ENCODE measurements around the gene BAG3. TPM values are rescaled to one million over a fixed set of nuclear protein-coding genes. Genes with fewer than 3 reads are reported as not detected.
"Not testable (repeated sequence)": the region's sequence is repeated elsewhere in the genome, so short reads cannot be mapped to it uniquely, and the experiment has no call there.

BAG3 gene
- polyA plus RNA-seq, 1 donor, result 47.0 TPM

- DNase-seq, result no peak
These were observed 43.4 kb downstream of the BAG3 start for GRCh38 chr10:119694608-119695007.

DNA sequence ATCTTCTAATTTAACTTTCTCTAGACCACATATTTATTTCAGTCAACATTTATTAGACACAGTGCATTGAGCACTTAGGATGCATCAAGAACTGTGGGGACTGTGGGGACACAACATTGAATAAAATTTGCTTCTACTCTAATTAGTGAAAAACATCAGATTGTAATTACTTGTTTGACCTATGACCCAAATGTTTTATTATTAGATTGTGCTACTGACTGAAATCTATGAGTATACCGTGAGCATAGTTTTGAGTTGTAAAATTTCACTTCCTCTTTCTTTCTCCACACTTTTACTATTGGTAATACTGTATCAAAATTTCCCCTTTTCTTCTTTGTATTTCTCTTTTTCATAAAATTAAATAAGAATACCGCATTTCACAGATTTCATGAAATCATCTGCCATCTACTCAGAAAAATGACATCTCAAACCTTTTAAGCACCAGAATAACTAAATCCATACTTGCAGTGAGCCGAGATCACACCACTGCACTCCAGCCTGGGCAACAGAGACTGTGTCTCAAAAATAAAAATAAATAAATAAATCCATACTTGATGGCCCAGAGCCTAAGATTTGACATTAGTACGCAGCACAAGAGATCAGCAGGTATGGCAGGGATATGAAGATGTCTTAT lies 49.3 kb downstream of the BAG3 start:
- DNase-seq, result no peak

DNA sequence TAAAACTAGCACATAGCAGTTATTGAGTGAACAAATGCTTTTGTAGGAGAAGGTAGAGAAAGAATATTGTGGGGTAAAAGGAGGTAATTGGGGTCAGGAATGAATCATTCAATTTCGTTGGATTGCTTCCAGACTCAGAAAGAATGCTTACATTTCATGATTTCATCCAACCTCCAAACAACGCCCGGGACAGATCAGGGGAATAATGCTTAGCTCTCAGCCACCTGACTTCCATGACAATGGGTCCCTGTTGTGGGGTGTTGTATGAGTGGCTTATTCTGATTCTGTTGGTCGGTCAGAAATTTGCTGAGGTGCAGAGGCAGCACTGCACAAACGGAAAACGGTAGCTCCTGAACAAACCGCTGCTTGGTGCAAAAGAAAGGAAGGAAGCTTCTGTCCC lies 50.7 kb downstream of the BAG3 start:
- DNase-seq, result no peak

GRCh38 chr10:119702583-119702982 lies 51.4 kb downstream of the BAG3 start:
- no peak for DNase-seq

GRCh38 chr10:119703903-119704508 lies 52.8 kb downstream of the BAG3 start:
- DNase-seq, result no peak

DNA sequence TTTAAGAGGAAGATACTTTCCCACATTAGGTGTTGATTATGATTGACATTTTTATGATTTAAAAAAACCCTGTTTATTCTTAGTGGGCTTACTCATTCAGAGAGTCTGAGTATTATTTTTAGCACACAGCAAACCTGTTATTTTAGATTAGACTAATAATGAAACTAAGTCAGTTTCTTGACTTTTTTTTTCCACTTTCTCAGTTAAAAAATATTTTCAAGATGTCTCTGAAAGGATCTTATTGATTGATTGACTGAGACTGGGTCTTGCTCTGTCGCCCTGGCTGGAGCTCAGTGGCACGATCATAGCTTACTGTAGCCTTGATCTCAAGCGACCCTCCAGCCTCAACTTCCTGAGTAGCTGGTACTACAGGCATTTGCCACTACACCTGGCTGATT lies 54.3 kb downstream of the BAG3 start:
- DNase-seq, result no peak

DNA sequence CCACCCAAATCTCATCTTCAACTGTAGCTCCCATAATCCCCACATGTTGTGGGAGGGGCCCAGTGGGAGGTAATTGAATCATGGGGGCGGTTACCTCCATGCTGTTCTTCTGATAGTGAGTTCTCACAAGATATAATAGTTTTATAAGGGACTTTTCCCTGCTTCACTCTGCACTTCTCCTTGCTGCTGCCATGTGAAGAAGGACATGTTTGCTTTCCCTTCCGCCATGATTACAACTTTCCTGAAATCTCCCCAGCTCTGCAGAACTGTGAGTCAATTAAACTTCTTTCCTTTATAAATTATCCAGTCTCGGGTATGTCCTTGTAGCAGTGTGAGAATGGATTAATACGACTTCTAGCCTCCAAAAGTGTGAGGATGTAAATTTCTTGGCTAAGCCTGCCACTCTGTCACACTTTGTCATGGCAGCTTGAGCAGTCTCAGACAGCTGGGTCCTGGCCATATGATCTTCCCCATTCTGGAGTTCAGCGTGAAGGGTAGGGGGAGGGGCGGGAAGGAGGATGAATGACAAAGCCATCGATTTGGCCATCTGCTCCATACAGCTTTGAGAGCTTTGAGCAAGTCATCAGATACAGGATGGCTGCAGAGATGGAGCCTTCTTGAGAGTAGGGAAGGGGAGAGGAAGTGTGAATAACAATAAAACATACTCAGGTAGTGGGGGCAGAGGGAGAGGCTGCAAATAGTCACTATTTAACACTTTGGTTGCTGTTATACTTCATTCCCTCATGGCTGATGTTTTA lies 55.5 kb downstream of the BAG3 start:
- DNase-seq, result no peak

- not testable (repeated sequence) for DNase-seq
These were observed 56.2 kb downstream of the BAG3 start for GRCh38 chr10:119707331-119707730.

DNA sequence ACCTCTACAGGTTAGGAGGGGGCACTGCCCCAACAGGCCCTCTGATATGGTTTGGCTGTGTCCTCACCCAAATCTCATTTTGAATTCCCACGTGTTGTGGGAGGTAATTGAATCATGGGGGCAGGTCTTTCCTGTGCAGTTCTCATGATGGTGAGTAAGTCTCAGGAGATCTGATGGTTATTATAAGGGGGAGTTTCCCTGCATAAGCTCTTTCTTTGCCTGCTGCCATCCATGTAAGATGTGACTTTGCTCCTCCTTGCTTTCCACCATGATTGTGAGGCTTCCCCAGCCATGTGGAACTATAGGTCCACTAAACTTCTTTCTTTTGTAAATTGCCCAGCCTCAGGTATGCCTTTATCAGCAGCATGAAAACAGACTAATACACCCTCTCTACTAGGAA lies 59.8 kb downstream of the BAG3 start:
- DNase-seq, result not testable (repeated sequence)

- DNase-seq, result no peak
These were observed 62.7 kb downstream of the BAG3 start for GRCh38 chr10:119713744-119714483.

DNA sequence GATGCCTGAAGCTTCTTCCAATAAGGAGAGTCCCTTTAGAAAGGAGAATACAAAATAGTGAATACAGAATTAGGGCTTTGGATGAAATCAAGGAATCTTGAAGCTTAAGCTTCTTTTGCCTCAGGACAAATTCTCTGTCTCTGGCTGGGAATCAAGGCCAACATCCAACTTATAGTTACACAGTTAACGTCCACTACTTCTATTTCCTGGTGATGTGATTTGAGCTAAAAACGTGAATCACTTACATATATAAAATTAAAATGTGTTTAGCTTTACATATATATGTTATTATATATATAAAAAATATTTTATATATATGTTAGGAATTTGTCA lies 63.3 kb downstream of the BAG3 start:
- DNase-seq, result no peak

DNA sequence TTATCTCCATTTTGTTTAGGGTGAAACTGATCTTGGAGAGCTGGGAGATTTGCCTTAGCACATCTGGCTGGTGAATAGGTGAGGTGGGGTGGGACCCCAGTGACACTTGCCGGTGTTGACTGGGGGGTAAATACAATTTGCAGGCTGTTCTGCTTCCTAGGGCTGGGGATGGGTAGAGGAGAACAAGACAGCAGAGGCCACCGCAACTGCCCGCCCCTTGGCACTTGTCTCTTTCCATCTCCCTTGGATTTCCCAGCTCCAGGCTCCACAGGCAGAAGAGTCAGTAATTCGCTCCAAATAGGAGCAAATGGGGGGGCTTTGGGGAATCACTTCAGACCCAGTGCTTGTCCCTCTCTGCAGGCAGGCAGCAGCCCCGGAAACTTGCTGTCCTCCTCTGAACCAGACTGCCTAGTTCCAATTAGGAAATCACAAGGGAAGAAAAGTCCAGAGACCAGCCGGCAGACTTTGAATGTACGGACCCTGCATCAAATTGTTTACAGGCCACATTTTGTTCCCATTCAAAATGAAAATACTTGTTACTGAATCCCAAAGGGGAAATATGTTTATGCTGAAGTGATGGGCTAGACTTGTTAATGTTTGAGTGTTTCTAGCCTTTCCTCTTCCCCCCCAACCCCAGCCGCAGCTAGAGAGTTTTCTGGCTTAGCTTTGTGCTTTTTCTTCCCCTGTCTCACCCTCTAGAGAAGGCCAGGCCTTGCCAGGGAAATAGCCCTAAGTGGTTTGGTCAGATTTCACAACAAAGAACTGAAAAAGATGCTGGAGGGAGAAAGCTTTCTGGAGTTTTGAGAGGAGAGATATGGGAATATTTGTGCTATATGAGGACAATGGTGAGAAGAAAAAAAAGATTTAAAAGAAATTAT lies 64.7 kb downstream of the BAG3 start:
- DNase-seq, result no peak

- no peak for DNase-seq
These were observed 72.0 kb downstream of the BAG3 start for GRCh38 chr10:119723161-119723560.

DNA sequence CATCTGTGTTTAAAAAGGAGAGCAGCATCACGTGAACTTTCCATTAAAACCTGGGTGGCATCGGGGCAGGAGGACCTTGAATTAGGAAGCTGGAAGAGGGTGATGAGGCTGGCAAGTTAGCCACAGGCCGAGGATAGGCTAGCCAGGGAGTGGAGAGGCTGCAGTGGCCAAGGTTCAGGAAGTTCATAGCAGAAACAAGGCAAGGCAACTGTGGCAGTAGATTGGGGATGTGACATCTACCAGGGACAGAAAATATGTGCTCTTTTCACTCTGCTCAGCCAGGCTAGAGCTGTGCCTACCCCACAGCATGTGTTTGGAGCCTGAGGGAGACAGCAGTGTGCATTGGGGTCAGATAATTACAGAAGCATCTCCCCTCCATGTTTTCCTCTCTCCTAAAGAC lies 72.4 kb downstream of the BAG3 start:
- no peak for DNase-seq

DNA sequence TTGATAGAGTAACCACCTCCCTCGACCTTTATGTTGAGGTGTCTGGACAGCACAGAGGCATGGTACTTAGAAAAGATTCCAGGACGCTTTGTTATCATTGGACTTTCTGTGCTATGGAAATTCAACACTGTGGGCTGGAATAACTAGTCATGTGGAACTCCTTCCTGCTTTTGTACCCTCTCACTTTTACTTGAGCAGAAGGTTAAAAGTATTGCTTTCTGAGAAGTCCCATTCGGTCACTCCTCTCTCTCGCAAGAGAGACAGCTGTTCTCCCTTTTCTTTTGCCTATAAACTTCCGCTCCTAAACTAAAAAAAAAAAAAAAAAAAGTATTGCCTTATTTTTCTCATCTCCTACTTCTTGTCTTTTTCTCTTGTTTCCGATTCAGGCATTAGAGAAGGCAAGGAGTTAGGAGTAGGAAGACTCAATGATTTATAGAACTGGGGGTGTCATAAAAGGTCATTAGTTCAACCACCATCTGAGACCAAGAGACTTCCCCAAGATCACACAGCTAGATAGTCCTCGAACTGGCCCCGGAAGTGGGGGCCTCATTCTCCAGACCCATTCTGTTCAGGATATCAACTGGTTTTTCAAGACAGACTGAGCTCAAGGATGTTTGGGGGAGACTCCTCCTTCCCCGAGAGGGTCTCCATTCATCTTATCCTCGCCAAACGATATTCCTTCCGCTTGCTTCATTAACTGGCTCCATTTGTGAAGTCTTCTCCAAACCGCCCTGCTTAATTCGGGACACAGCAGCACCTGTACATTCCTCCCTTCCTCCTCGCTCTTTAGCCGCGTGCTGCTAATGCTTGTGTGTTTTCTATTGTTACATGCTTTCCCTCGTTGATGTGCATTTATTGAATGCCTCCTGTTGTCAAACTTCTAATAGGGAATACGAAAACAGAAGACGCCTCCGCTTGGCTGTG lies 73.7 kb downstream of the BAG3 start:
- DNase-seq, result peak; percentile 52

GRCh38 chr10:119725517-119725827 lies 74.3 kb downstream of the BAG3 start:
- no peak for DNase-seq

- peak; percentile 98 for DNase-seq
These were observed 74.9 kb downstream of the BAG3 start, which contains the start of gene INPP5F for GRCh38 chr10:119725828-119726675. INPP5F (plus strand) TSS chr10:119726050; CDS start chr10:119726263, 213 bp downstream.

GRCh38 chr10:119726676-119727261 lies 75.6 kb downstream of the BAG3 start:
- no peak for DNase-seq
